ENCODE data around the gene KCNH3.
"Not testable (repeated sequence)": the region's sequence is repeated elsewhere in the genome, so short reads cannot be mapped to it uniquely, and the experiment has no call there.

KCNH3 gene

GRCh38 chr12:49527361-49528130 lies 11.3 kb upstream of the KCNH3 start:
- no peak for DNase-seq

DNA sequence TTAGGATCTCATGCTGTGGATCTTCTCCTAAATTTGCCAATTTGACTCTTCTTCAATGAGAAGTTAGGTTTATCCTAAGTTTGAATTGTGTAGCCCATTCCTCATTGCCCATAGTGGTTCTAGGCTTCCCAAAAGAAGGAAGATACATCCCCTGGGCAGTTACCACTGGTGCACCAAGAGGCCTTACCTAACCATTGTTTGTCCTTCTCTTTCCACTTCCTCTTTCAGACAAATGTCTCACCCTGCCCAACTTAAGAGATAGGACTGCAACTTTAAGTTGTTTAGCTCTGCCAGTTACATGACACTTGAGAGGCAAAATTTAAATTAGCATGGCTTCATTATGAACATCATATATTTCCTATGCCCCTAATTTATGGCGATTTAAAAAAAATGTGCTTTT lies 9.4 kb upstream of the KCNH3 start:
- no peak for DNase-seq

DNA sequence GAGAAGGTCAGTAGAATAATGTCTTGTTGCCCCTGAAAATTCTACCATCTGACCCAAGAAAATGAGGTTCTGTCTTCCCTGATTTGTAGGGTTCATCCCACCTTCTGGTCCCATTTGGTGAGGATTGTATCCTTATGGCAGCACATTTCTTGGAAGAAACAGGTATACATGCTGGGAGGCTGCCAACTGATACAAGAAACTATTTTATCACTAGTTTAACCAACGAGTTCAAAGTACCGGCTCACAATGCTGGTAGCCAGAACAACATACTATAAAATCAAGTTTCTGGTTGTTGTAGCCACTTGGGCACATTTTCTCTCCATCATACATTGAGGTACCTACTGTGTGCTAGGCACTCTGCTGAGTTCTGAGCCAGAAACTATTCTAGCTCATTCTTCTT lies 7.1 kb upstream of the KCNH3 start:
- DNase-seq: no peak

- DNase-seq: no peak
These were observed 5.5 kb upstream of the KCNH3 start for GRCh38 chr12:49533331-49533730.

- DNase-seq: not testable (repeated sequence)
These were observed 4.7 kb upstream of the KCNH3 start for GRCh38 chr12:49534122-49534521.

DNA sequence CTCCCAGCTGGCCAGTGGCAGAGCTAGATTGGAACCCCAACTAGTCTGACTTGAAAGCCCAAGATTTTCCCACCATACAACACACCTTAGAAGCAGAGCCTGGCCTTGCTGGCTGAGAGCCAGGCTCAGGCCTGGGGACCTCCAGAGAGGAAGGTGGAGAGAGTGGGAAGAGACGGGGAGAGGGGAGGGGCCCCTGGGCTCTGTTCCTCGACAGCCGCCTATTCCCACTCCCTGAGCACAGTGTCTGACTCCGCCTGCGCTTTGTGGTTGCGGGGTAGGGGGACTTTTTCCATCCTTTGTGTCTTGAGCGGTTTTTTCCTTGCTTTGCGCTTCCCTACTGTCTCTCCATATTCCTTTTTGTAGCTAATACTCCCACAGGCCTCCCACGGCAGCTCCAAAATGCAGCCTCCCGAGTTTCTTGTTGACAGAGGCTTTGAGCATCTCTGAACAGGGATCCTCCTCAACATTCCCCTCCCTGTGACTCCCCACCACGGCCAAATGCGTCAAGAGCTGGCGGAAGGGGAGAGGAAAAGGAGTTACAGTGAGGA lies 4.0 kb upstream of the KCNH3 start:
- DNase-seq: no peak

GRCh38 chr12:49535921-49536525 lies 2.8 kb upstream of the KCNH3 start:
- DNase-seq: no peak

- DNase-seq: no peak
These were observed 2.2 kb upstream of the KCNH3 start for GRCh38 chr12:49536526-49537071.

DNA sequence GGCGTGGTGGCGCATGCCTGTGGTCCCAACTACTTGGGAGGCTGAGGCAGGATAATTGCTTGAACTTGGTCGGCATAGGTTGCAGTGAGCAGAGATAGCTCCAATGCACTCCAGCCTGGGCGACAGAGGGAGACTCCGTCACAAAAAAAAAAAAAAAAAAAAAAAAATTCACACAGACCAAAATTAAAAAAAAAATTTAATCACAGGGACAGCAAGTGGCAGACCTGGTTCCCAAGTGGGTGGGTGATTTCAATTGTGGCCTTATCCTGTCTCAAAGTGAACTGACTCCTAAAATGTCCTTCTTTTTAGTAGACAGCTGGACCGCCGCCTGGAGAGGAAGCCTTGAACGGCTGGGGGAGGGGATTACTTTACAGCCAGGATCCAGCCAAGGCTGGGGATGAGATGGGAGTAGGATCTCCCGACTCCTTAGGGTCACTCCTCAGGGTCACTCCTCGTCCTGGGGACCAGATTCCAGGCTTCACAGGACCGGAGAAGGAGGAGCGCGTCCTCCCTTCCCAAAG lies 1.5 kb upstream of the KCNH3 start:
- DNase-seq: no peak

- peak; percentile 26 for DNase-seq
These were observed 899 bp upstream of the KCNH3 start for GRCh38 chr12:49537752-49538509.

- no peak for DNase-seq
These were observed 787 bp downstream of the KCNH3 start for GRCh38 chr12:49539406-49540228.

DNA sequence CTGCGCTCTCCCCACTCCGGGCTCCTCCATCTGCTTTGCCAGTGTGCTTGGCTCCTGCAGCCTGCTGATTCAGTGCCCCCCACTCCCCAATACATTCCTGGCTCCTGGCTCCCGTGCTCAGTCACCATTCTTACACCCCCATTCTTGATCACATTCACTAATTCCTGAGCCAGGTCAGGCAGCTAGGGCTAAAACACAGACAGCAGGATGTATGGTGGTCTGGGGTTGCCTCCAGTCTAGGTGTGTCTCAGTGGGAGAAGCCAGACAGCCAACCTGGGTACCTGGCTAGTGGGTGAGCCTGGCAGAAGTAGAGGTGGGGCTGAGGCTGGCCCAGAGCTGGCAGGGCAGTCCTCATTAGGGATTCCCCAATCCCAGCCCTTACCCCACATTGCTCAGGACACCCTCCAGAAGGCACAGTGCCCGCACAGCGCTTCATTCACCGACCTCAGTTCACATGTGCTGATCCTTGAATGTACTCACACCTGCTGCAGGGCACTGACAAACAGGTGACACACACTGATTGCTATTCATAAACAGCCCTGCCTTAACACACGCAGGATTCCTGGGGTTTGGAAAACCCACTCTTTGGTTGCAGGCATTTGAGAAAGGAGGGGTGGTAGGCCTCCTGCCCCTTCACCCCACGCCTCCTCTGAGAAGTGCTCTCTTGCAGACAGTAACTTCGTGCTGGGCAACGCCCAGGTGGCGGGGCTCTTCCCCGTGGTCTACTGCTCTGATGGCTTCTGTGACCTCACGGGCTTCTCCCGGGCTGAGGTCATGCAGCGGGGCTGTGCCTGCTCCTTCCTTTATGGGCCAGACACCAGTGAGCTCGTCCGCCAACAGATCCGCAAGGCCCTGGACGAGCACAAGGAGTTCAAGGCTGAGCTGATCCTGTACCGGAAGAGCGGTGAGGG lies 1.7 kb downstream of the KCNH3 start:
- DNase-seq: no peak

GRCh38 chr12:49541140-49541861 lies 2.5 kb downstream of the KCNH3 start:
- no peak for DNase-seq

DNA sequence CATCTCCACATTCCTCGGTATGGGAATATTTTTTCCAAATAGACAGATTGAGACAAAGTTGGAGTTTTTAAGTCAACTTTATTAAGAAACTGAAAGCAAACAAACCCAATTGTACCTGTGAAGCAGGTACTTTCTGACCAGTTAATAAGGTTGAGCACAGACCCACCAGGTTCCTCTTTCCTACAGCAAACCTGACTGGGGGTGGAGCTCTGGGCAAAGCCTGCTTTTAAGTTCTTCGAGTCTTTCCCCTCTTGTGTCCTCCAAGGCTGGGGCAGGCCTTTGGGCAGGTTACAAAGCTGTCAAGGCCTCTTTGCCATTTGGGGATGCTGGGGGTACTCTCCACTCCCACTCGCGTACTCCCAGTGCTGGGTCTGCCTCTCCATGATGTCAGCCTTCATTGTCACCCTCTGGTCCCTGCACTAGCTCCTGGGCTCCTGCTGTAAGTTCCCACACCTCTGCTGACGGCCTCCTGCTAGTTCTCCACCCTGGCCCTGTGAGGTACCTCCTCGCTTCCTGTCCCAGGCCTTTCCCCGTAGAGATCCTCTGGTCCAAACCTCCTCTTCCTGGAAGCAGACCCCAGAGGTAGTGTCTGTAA lies 3.2 kb downstream of the KCNH3 start:
- DNase-seq: no peak

GRCh38 chr12:49542592-49543160 lies 3.8 kb downstream of the KCNH3 start:
- no peak for DNase-seq

DNA sequence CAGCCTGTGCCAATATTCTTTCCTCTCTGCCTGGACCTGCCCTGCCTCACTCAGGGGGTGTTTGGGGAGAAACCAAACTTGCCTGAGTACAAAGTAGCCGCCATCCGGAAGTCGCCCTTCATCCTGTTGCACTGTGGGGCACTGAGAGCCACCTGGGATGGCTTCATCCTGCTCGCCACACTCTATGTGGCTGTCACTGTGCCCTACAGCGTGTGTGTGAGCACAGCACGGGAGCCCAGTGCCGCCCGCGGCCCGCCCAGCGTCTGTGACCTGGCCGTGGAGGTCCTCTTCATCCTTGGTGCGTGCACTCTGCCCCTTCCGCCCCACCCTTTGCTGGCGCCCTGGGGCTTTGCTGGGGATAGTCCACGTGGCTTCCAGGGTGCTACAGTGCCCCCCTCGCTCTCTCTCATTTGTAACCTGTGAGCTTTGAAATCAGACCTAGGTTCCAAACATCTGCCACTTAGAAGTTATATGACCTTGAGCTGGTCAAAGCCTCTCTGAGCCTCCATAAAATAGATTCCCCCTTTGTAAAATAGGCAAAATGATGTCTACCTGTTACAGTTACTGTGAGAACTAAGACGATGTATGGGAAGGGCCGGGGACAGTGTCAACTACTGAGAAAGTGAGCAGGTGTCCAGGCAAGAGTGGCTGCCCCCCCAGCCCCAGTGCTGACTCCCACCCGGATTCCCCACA lies 4.5 kb downstream of the KCNH3 start:
- no peak for DNase-seq

GRCh38 chr12:49543914-49544815 lies 5.3 kb downstream of the KCNH3 start:
- no peak for DNase-seq

DNA sequence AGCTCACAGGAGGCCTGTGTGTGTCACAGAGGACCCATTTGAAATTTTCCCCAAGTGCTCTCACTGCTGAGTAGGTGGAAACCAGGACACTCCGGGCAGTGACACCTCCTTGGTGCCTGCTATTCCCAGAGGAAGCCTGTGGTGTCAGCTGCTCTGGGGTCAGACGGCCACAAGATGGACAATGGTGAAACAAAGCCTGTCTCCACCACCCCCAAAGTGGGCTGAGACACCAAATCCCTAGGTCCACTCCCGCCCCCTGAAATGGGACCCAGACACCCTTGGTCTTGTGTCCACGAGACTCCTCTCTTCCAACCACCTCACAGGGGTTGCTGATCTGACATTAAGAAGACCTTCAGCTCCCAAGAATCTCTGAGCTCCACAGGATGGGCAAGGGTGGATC lies 7.0 kb downstream of the KCNH3 start:
- no peak for DNase-seq

Data from CD4-positive, alpha-beta T cell treated with Interleukin-12 subunit alpha and Interleukin-12 subunit beta, for 1 hour (primary cell).